RWPE1 (cell line): Measurements from ENCODE around the gene NAALADL1.

ENCODE experiments used
- CTCF ChIA-PET: fragments of 350-600 bp; sonication (Branson Sonifier 250); formaldehyde crosslinking; extraction: SDS; loops from one replicate; lab custom pipeline; 2021; lab: Yijun Ruan, JAX
- POLR2A ChIA-PET: fragments of 400-600 bp; formaldehyde crosslinking; extraction: SDS; loops from one replicate; lab custom pipeline; 2020; ENCODE audit warnings: antibody characterized with exemption; ENCODE audit not compliant: low non-redundant PET; lab: Yijun Ruan, JAX
- DNase-seq: peaks from one replicate; pipeline ENCODE4 v3.0.0; 2012; ENCODE audit warnings: low spot score
- H3K27ac ChIP-seq: fragments of 450-650 bp; 2 replicates; pipeline ENCODE4 v1.5.1; 2017
- TF ChIP-seq, protein P1 (sequence below): fragments of 450-650 bp; conservative IDR thresholded peaks from 2 replicates; pipeline ENCODE4 v1.5.1; 2017; ENCODE audit warnings: low read depth, mild to moderate bottlenecking

Gene NAALADL1

DNA sequence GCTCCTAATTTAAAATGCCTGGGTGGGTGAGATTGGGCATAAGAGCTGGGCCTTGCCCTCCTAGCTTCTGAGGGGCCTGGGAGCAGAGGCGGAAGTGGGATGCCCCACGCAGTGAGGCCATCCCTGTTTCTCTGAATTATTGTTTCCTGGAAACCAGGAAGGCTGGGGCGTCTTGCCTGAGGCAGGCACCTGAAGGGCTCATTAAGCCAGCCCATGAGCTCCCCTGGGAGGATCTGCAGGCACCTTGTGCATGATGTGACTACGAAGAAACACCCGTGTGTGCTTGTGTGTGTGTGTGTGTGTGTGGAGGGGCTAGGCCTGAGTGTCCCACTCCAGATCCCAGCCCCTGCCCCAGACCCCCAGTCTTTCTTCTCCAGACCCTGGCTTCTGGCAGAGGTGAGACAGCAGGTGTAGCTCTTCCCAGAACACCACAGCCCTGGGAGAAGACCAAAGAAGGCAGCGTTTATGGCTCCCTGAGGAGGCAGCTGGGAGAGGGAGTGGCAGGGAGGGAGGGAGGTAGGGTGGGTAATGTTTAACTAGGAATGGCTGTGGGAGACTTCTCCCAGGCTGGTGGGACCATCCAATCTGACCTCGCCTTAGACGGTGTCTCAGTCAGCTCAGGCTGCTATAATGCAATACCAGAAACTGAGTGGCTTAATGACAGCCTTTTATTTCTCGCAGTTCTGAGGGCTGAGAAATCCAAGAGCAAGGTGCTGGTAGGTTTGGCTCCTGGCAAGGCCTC, 59.5 kb downstream of the NAALADL1 start:
- no peak for DNase-seq
- peak overlapping the region; percentile 30 for H3K27ac ChIP-seq
- TF ChIP-seq, protein P1, sequence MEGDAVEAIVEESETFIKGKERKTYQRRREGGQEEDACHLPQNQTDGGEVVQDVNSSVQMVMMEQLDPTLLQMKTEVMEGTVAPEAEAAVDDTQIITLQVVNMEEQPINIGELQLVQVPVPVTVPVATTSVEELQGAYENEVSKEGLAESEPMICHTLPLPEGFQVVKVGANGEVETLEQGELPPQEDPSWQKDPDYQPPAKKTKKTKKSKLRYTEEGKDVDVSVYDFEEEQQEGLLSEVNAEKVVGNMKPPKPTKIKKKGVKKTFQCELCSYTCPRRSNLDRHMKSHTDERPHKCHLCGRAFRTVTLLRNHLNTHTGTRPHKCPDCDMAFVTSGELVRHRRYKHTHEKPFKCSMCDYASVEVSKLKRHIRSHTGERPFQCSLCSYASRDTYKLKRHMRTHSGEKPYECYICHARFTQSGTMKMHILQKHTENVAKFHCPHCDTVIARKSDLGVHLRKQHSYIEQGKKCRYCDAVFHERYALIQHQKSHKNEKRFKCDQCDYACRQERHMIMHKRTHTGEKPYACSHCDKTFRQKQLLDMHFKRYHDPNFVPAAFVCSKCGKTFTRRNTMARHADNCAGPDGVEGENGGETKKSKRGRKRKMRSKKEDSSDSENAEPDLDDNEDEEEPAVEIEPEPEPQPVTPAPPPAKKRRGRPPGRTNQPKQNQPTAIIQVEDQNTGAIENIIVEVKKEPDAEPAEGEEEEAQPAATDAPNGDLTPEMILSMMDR, result no peak
- POLR2A ChIA-PET, result interaction anchor here (0.7 kb wide), 1 partner anchor 123 kb away, joined by 3 read pairs; the partner anchor contains the start of gene FAU
- CTCF ChIA-PET, result interaction anchor here (1.0 kb wide), 1 partner anchor 16 kb away, joined by 3 read pairs; the partner anchor contains the start of gene ARL2

- CTCF ChIA-PET, result interaction anchor here (0.6 to 2.0 kb wide), 3 partner anchors 16 to 154 kb away, joined by 3 to 6 read pairs (median 3); partner anchors contain the start of genes ARL2 and CDC42BPG
- TF ChIP-seq, protein P1, result no peak
- POLR2A ChIA-PET, result interaction anchor here (0.7 kb wide), 1 partner anchor 124 kb away, joined by 3 read pairs; the partner anchor contains the start of gene FAU
- H3K27ac ChIP-seq, result no peak overlapping the region
- DNase-seq, result no peak
Measured at GRCh38 chr11:64998141-64998540, 60.2 kb downstream of the NAALADL1 start.

GRCh38 chr11:64996710-64997380, 61.5 kb downstream of the NAALADL1 start, which contains the start of gene BATF2:
Gene BATF2 (minus strand): TSS chr11:64996971. CDS start chr11:64996914, 57 bp downstream.
- H3K27ac ChIP-seq, result peak within 1 kb of the TSS; percentile 59
- POLR2A ChIA-PET, result interaction anchor here (0.6 kb wide), 1 partner anchor 101 kb away, joined by 3 read pairs; no protein-coding TSS in a partner anchor
- CTCF ChIA-PET, result interaction anchor here (0.5 to 2.0 kb wide), 6 partner anchors 11 to 185 kb away, joined by 3 to 6 read pairs (median 4); partner anchors contain the start of gene ARL2
- TF ChIP-seq, protein P1, result no peak
- peak; percentile 60 for DNase-seq

- ChIA-PET POLR2A (interaction anchor here (0.6 kb wide), 1 partner anchor 101 kb away, joined by 3 read pairs; no protein-coding TSS in a partner anchor), CTCF (interaction anchor here (0.5 to 2.0 kb wide), 6 partner anchors 11 to 186 kb away, joined by 3 to 6 read pairs (median 4); partner anchors contain the start of gene ARL2)
- no peak for DNase-seq
- peak overlapping the region; percentile 59 for H3K27ac ChIP-seq
- TF ChIP-seq, protein P1, result no peak
Measured at GRCh38 chr11:64996327-64996709, 62.0 kb downstream of the NAALADL1 start.
